GM21360 (cell line): ENCODE results near the gene TMCC1.
"Not testable (repeated sequence)": the region's sequence is repeated elsewhere in the genome, so short reads cannot be mapped to it uniquely, and the experiment has no call there.

Experiments
- ATAC-seq: cut with Tn5 transposase; IDR thresholded peaks from one replicate; pipeline ENCODE4 v1.9.1; 2021; ENCODE audit warnings: mild to moderate bottlenecking, moderate library complexity; ENCODE audit not compliant: unreplicated experiment

Gene TMCC1

DNA sequence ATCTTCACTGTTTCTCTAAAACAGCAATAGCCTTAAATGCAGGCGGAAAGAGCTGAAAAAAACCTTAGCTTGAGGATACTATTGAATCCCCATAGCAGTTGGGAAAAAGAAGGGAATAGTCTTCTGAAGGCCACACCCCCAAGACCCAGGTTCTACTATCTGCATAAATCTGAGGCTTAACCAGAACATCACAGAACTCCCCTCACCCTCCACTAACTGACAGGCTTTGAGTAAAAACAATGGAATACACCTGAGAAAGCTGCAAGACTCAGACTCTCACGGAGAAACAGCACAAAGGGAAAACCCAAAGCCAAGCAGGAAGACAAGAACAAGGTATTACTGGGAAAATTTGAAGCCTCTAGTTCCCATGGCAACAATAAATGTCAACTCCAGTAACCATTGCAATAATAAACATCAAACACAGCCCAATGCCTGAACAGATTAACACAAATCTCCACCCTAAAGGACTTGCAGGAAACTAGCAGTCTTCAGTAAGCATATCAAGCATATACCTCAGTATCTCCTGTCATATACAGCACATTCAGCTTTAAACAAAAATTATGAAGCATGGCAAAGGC, 56.4 kb downstream of the TMCC1 start:
- ATAC-seq = no peak

DNA sequence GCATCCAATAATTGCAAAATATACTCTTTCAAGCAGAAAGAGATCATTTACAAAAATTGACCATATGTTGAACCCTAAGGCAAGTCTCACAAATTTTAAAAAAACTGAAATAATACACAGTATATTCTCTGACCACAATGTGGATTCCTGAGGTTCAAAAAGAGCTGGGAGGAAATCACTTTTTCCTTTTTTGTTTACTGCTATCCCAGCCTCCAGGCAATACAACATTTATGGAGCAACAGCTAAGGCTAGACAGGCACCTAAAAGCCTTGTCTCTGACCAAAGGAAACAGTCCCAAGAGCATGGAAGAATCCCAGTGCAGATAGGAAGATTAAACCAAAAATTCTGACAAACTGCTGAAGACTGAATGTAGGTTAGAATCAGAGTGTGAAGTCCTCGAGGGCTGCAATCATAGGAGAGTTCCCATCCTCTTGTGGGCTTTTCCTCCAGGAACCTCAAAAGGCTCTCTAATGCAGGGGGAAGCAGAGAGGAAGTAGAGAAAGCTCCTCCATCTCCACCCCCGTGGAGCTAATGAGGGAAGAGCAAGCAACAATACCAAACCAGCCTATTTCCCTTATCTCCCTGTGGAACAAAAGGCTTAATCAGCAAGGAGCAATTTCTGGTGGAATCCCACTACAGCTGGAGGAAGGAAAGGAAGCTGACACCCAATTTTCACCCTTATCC, 57.0 kb downstream of the TMCC1 start:
- no peak for ATAC-seq

DNA sequence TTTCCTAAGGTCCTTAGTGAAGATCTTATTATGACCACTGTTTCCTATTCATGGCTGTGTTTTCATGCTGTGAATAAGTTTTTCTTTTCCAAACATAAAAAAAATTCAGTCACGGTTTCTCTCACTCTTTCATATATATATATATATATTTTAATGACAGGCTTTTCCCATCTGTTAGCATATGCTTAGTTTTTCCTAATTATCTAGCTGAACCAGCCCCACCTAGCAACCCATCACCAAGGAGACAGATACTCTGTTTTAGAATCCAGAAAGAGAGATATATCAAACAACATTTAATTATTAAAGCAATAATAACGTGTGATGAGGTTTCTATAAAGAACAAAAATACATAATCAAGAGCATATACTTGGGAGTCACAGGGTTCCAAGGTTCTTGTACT, 58.3 kb downstream of the TMCC1 start:
- ATAC-seq = no peak

DNA sequence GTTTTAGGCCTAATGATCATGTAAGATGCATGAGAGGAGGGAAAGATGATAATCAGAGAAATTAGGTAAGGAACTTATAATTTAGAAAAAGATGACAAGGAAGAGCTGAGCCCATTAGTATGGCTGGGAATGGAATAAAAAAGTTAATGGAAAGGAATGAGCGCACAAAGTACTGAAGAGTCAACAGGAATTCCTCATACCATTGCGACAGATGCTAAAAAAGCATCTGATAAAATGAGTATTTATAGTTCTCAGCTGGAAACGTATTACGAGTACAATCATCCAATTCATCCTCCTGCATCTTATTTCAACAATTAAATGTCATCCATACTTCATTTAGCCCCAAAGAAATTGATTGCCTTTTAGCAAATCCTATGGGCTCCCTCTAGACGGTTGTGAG, 58.9 kb downstream of the TMCC1 start:
- ATAC-seq = no peak

DNA sequence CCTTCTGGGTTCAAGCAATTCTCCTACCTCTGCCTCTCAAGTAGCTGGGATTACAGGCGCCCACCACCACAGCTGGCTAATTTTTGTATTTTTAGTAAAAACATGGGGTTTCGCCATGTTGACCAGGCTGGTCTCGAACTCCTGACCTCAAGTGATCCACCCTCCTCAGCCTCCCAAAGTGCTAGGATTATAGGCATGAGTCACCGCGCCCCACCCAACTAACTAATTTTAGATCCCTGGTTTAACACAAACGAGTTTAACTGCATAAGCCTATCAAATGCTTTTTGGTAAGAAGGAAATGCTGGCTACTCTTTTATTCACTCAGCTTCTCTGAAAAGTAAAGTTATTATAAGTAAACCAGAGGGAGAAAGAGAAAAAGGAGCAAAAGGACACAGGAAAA, 61.6 kb downstream of the TMCC1 start:
- not testable (repeated sequence) for ATAC-seq

DNA sequence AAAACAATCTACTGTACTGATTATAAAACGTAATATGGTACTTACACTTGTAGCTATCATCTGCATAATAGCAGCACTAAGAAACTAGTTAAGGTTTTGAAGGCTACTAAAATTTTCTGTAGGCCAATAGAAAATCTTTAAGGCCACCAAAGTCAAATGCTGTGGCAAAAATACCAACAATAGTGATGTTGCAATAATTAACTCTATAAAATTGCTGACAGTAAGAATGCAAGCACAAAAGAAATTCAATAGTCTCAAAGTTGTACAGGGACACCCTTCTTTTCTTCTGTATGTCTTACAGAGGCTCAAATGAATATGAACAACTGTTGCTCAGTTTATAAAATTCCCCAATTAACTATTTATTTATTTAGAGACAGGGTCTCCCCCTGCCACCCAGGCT, 62.0 kb downstream of the TMCC1 start:
- ATAC-seq = no peak

DNA sequence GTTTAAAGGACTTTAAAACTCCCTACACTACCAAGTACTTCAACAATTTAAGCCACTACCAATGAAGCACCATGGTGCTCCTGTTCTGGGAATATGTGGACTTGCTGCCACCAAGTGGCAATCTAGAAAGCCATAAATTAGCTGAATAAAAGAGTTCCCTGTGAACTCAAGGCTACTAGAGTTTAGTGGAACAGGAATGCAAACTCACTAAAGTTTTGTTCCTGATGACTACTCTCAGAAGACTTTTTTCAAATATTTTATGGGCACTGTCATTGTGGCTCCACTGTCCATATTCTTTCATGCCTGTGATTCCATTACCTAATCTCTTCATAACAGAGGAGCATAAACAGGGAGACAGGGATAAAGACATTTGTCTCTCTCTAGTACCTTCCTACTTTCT, 63.9 kb downstream of the TMCC1 start:
- ATAC-seq = no peak

DNA sequence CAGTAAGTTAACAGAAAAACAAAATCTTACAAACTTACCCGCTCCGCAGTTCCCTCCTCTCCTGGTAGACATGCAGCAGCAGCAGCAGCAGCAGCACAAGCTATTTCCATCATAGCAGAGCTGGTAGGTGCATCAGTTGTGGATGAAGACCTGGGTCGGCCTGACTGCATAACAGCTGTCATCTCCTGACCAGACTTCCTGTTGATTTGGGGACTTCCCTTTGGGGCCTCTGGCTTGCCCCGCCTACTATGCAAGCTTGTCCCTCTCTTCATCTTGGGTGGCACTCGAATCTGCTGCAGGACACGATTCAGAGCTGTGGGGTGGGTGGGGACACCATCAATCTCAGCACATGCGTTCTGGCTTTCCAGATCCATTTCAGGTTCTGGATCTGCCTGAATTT, 65.7 kb downstream of the TMCC1 start:
- ATAC-seq = peak; percentile 70

DNA sequence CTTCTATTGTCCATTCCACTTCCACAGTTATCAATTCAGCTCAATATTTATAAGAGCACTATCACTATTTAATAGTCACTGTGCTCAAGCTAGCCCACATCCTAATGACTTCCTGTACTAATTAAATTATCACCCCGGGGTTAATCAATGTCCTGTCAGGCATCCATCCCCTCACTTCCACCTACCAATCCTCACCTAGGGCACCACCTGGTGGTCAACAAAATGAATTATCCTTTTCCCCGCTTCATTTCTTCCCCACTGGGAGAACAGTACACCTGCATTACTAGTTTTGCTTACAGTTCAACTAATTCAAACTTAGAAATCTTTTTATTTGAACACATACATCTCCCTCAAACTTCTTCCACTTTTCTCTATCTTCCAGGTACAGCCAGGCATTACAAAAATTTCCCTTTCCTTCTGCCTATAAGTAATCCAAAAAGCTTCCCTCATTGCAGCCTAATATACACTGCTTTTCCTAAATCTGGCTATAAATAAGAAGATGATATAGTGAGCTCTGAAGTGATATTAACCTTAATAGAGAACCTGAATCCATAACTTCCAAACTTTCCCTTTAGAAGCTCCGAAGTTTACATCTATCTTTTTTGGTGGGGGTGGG, 68.5 kb downstream of the TMCC1 start:
- ATAC-seq = no peak

DNA sequence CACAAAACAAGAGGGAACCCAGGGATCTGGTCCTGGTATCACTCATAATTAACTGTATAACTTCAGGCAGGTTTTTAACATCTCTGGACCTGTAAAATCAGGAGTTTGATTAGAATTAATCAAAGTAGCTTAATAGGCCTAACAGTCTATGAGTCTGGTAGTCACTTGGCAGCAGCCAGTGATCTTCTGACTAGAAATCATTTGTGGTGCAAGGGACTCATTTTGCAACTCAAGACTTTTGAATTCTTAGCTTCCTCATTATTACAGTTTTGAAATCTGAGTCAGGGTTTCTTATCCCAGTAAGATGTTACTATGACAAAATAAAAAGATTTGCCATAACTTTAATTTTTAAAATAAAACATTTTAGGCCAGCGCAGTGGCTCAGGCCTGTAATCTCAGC, 70.8 kb downstream of the TMCC1 start:
- no peak for ATAC-seq

DNA sequence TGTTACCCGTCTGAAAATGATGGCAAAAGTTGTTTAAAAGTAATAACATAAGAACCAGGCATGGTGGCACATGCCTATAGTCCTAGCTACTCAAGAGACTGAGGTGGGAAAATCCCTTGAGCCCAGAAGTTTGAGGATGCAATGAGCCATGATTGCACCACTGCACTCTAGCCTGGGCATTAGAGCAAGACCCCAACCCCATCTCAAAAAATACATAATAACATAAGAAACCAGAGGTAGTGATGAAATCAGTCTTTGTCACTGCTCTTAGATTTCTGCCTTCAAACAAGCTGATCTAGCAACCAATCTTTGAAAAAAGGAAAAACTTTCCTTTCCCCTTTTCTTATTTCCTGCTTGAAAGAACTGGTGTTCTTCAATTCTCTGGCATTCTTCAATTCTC, 71.3 kb downstream of the TMCC1 start:
- ATAC-seq = no peak

DNA sequence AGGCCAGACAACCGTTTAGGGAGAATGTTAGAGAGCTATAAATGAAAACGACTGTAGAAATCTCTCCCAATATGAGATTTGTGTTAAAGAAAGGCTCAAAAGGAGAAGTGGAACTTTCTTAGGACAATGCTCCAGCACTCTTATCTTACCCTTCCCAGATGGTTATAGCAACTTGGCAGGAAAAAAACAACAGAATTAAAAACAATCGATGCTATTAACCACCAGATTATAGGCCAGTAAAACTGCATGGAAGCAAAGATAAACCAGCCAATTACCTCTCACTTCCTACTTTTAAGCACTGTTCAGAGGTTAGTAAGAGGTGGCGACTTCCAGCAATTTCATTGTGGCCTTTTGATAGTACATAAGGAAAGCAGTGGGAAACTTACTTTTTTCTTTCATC, 72.9 kb downstream of the TMCC1 start:
- ATAC-seq = no peak

DNA sequence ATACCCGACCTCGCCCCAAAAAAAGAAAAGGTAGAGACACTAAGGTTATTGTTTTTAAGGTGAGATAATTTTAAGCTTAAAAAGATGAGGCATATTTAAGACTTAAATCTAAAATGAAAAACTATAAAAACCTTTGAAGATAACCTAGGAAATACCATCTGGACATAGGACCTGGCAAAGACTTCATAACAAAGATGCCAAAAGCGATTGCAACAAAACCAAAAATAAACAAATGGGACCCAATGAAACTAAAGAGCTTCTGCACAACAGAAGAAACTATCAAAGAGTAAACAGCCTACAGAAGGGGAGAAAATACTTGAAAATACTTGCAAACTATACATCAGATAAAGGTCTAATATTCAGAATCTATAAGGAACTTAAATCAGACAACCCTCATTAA, 80.9 kb downstream of the TMCC1 start:
- ATAC-seq = no peak

DNA sequence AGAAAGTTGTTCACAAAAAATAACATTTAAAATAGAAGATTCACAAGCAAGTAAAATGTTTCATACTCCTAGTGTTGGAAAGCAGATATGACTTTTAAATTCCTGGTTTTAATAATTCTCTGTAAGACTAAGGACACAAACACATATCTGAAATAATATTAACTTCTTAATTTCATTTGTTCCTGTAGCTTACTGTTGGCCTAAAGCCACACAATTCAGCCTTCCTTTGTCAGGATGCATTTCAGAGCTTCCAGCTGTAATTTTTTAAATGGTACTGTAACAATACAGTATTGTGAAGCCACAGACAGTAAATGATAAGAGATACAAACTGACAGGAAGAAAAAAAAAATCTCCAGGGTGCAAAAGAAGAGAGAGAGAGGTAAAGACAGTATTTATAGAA, 84.2 kb downstream of the TMCC1 start:
- ATAC-seq = no peak

DNA sequence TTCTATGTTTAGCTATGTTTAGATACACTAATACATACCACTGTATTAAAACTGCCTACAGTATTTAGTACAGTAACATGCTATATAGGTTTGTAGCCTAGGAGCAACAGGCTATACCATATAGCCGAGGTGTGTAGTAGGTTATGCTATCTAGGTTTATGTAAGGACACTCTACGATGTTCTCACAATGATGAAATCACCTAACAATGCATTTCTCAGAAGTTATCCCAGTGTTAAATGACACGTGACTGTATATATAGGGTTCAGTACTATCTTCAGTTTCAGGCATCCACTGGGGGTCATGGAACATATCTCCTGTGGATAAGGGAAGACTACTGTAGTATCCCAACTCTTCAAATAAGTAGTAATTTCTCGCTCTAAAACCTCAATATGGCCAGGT, 97.4 kb downstream of the TMCC1 start:
- ATAC-seq = no peak

DNA sequence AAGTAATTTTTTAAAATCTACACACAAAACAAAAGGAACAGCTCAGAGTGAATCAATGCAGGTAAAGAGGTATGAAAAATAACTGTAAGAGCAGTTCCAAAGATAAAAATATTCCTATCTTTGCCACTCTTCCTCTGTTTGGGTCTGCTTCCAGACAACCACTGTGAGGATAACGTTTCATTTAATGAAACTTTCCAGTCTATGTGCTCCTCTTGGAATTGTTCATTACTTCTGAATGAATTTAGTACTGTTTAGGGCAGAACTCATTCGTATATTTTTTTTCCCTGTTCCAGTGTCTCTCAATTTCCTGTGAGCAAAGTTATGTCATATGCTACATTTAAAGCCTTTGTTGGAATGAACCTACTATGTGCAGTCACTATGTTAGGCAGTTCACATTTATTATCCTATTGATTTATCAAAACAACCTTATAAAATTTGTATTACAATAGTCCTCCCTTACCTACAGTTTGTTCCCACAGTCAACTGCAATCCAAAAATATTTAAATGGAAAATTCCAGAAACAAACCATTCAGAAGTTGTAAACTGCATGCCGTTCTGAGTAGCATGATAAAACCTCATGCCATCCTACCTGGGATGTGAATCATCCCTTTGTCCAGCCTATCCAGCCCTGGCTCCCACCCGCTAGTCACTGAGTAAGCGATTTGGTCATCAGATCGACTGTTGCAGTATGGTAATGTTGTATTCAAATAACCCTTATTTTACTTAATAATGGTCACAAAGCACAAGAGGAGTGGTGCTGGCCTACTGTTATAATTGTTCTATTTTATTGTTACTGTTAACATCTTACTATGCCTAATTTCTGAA, 98.1 kb downstream of the TMCC1 start:
- no peak for ATAC-seq

DNA sequence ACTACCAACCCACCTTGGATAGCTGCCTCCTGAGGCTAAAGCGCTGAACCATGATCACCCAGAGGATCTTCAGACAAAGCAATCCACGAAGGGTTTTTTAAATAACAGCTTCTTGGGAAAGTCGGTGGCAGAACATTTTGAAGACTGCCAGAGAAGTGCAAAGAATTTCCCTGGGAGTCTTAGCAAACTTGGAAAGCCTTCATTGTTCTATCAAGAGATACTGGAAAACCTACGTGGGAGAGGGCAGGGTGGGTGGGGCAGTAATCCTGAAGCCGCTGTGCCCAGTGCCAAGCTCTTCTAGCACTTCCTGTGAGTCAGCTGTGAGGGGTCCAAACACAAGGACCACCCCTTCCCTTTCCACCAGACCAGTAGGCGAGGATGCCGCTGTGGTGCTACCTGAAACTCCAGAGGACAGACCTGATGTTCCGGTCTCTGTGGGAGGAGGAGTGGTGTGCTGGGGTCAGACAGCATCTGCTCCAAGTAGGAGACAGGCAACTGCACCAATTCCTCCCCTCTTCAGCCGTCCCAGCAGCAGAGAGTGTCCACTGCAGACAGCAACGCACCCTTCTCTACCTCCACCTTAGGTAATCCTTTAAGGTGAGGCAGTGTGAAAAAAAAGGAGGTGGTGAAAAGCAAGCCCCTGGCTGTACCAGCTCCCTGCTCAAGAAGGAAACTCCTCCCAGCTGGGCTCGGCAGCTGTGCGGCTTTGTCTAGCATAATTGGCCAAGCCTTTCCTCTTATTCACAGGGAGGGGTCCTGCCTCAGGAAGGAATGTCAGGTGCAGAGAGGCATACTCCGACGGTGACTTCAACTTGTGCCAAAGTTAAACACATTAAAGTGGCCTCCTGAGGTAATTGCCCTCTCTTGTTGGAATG, 99.0 kb downstream of the TMCC1 start:
- no peak for ATAC-seq

DNA sequence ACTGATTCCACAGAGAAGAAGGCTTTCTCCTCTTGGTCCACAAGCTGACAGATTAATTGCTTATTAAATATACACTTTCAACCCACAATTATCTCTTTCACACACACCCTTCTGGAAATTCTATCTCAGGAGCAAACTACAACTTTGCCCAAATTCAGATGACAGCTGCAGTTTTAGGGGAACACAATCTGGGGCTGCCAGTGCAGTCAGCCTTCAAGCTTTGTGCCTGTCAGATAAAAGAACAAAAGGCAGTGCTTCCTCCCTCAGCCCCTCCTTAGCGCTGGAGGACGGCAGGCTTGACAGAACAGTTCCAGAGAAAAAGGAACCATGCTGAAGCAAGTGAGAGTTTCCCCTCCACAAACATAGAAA, 99.6 kb downstream of the TMCC1 start:
- ATAC-seq = no peak

DNA sequence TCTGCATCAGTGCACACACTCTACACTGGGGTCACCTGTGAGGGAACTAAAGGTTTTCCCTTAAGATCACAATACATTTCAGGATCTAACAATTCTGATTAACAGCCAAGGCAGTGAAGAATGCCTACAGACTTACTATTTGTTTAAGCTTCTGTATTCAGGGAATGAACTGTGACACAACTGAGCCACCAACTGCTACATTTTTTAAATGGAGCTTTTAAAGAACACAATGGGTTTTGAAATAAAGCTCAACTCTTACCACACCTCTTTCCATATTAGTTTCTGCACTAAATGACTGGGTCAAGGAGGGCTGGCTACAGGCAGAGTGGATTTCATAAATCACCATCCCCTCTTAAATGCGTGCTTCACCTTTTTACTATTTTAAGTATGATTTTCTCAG, 100.2 kb downstream of the TMCC1 start:
- ATAC-seq = no peak

DNA sequence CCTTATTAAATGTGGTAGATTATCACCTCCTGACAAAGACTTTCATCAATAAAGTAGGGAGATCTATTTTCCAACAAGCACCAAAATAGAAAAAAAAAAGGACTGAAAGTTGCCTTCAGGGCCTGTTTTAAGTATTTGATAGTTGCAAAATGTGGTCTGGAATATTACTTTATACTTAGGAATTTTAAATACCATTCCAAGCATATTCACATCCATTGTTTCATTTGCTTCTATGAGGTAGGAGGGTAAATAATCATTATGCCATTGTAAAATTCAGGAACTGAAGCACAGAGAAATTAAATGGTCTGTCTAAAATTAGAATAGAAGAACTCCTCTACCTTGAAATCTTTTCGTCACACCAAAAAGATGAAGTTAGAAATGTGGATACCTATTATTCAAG, 110.0 kb downstream of the TMCC1 start:
- ATAC-seq = no peak

DNA sequence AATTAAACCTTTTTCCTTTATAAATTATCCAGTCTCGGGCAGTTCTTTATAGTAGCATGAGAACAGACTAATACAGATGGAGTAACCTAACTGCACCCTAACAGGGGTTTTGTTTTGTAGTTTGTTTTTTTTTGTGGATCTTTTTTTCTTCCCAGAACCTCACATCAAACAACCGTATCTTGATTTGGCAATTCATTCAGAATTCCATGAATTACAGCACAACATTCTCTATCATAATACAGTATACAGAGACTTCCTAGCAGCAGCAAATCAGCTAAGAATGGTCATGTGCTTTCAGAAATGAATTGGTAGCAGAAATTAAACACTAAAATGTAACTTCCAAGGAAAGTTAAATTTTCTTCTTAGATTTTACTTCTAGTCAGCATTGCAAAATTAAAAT, 114.6 kb downstream of the TMCC1 start:
- ATAC-seq = no peak
